Measurements from ENCODE around the gene RPF1. TPM values are rescaled to one million over a fixed set of nuclear protein-coding genes. Genes with fewer than 3 reads are reported as not detected.

RPF1 gene
- total and polyA plus RNA-seq, 10 of the 15 experiments (the other 5 are each of a cell fraction or from before 2014, with no cell fraction given), result 37.0 to 97.5 (median 56.2) TPM

- no peak for TF ChIP-seq IRF5 (IDR thresholded peaks at IDR 0.05; ENCODE audit: borderline replicate concordance)
- no peak; the same call in 1 of the 2 replicates for TF ChIP-seq MAX (IDR thresholded peaks at IDR 0.05; ENCODE audit: low read depth, low read length)
- TF ChIP-seq GABPA (IDR thresholded peaks at IDR 0.05; ENCODE audit: low read depth), result no peak
- TF ChIP-seq POLR2AphosphoS2 (IDR thresholded peaks at IDR 0.05; ENCODE audit: low read depth, low read length), result 0 out of 2 replicates have a peak, but pooled peaks have one; percentile 11
- no peak; the same call in 1 of the 2 replicates for TF ChIP-seq ZNF207 (IDR thresholded peaks at IDR 0.05; ENCODE audit: borderline replicate concordance)
- TF ChIP-seq ETV6 (conservative IDR thresholded peaks at IDR 0.05 in 1 of 2, IDR thresholded peaks at IDR 0.05 in 1 of 2; ENCODE audit: borderline replicate concordance in 1 of 2, low read depth in 1 of 2), result 0 out of 4 replicates have a peak, but pooled peaks of 1 of the 2 experiments have one; percentile 45
- TF ChIP-seq BACH1 (IDR thresholded peaks at IDR 0.05; ENCODE audit: borderline replicate concordance), result peak; percentile 81; the same call in 1 of the 2 replicates
- TF ChIP-seq SUZ12 (IDR thresholded peaks at IDR 0.05; ENCODE audit: unreplicated experiment), result no peak
- TF ChIP-seq BMI1 (IDR thresholded peaks at IDR 0.05; ENCODE audit: borderline replicate concordance), result no peak
- TF ChIP-seq BRCA1 (IDR thresholded peaks at IDR 0.05; ENCODE audit: low read depth, low read length), result no peak
- peak; percentile 64 for TF ChIP-seq SMAD1 (IDR thresholded peaks at IDR 0.05; ENCODE audit: low read depth, partially characterized antibody)
- peak; percentile 32 to 70; a peak in 2 of 4 replicates for TF ChIP-seq BHLHE40 (IDR thresholded peaks at IDR 0.05; ENCODE audit: borderline replicate concordance in 1 of 2, low read depth in 2 of 2, low read length in 1 of 2)
- TF ChIP-seq SIN3A (IDR thresholded peaks at IDR 0.05; ENCODE audit: low read depth, low read length), result peak; percentile 67; the same call in 1 of the 2 replicates
- TF ChIP-seq YY1 (IDR thresholded peaks at IDR 0.05; ENCODE audit: low read depth, low read length), result peak; percentile 24; the same call in 1 of the 2 replicates
- peak; percentile 85 for TF ChIP-seq POLR2A (IDR thresholded peaks at IDR 0.05; ENCODE audit: low read depth, low read length)
- peak; percentile 78; the same call in 1 of the 2 replicates for TF ChIP-seq SMAD5 (IDR thresholded peaks at IDR 0.05; ENCODE audit: low read depth)
- TF ChIP-seq NKRF (conservative IDR thresholded peaks at IDR 0.05), result peak; percentile 16
- 0 out of 2 replicates have a peak, but pooled peaks have one; percentile 26 for TF ChIP-seq TCF3 (IDR thresholded peaks at IDR 0.05; ENCODE audit: borderline replicate concordance, insufficient read depth, low read depth, low read length)
- TF ChIP-seq TARDBP (IDR thresholded peaks at IDR 0.05; ENCODE audit: borderline replicate concordance), result no peak
- 0 out of 2 replicates have a peak, but pooled peaks have one; percentile 27 for TF ChIP-seq RBBP5 (conservative IDR thresholded peaks at IDR 0.05)
- TF ChIP-seq, protein P1, sequence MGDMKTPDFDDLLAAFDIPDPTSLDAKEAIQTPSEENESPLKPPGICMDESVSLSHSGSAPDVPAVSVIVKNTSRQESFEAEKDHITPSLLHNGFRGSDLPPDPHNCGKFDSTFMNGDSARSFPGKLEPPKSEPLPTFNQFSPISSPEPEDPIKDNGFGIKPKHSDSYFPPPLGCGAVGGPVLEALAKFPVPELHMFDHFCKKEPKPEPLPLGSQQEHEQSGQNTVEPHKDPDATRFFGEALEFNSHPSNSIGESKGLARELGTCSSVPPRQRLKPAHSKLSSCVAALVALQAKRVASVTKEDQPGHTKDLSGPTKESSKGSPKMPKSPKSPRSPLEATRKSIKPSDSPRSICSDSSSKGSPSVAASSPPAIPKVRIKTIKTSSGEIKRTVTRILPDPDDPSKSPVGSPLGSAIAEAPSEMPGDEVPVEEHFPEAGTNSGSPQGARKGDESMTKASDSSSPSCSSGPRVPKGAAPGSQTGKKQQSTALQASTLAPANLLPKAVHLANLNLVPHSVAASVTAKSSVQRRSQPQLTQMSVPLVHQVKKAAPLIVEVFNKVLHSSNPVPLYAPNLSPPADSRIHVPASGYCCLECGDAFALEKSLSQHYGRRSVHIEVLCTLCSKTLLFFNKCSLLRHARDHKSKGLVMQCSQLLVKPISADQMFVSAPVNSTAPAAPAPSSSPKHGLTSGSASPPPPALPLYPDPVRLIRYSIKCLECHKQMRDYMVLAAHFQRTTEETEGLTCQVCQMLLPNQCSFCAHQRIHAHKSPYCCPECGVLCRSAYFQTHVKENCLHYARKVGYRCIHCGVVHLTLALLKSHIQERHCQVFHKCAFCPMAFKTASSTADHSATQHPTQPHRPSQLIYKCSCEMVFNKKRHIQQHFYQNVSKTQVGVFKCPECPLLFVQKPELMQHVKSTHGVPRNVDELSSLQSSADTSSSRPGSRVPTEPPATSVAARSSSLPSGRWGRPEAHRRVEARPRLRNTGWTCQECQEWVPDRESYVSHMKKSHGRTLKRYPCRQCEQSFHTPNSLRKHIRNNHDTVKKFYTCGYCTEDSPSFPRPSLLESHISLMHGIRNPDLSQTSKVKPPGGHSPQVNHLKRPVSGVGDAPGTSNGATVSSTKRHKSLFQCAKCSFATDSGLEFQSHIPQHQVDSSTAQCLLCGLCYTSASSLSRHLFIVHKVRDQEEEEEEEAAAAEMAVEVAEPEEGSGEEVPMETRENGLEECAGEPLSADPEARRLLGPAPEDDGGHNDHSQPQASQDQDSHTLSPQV (IDR thresholded peaks at IDR 0.05), result no peak
- TF ChIP-seq CEBPB (IDR thresholded peaks at IDR 0.05; ENCODE audit: borderline replicate concordance in 1 of 2, low read depth in 2 of 2, low read length in 2 of 2), result no peak
Measured at GRCh38 chr1:84506002-84506728, 27.1 kb downstream of the RPF1 start, which contains the start of the genes GNG5 and SPATA1 (continued).

Measured in GM12878 (cell line).